Left kidney (tissue), 8 donors: ENCODE data around the gene PPM1N. TPM values are rescaled to one million over a fixed set of nuclear protein-coding genes. Genes with fewer than 3 reads are reported as not detected.

ENCODE experiments used
- DNase-seq: peaks from one replicate; pipeline ENCODE4 v3.0.0-alpha.2; 2013
- long read RNA-seq, 8 donors: transcript quantifications; one replicate each; lab custom pipeline, GENCODE V29; 2026
- polyA plus RNA-seq: library from polyadenylated mRNA; unstranded; fragments of 120-200 nt; gene quantifications from one replicate; pipeline ENCODE4 v1.2.1, GENCODE V29; 2013; ENCODE audit not compliant: insufficient read length

Gene PPM1N, protein sequence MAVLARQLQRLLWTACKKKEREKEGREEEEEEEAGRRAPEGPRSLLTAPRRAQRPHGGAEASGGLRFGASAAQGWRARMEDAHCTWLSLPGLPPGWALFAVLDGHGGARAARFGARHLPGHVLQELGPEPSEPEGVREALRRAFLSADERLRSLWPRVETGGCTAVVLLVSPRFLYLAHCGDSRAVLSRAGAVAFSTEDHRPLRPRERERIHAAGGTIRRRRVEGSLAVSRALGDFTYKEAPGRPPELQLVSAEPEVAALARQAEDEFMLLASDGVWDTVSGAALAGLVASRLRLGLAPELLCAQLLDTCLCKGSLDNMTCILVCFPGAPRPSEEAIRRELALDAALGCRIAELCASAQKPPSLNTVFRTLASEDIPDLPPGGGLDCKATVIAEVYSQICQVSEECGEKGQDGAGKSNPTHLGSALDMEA
- 0.27 TPM for polyA plus RNA-seq
- long read RNA-seq, donor 1, result 0 reads
- long read RNA-seq, donor 2, result 0 reads
- long read RNA-seq, donor 3, result 0 reads
- long read RNA-seq, donor 4, result 0 reads
- long read RNA-seq, donor 5, result 0 reads
- long read RNA-seq, donor 6, result 0 reads
- long read RNA-seq, donor 7, partial matches to known transcripts, result 0 of 5 reads
- long read RNA-seq, donor 7, other reads (novel, unspliced or antisense), result 5 of 5 reads
- long read RNA-seq, donor 8, result 0 reads

DNA sequence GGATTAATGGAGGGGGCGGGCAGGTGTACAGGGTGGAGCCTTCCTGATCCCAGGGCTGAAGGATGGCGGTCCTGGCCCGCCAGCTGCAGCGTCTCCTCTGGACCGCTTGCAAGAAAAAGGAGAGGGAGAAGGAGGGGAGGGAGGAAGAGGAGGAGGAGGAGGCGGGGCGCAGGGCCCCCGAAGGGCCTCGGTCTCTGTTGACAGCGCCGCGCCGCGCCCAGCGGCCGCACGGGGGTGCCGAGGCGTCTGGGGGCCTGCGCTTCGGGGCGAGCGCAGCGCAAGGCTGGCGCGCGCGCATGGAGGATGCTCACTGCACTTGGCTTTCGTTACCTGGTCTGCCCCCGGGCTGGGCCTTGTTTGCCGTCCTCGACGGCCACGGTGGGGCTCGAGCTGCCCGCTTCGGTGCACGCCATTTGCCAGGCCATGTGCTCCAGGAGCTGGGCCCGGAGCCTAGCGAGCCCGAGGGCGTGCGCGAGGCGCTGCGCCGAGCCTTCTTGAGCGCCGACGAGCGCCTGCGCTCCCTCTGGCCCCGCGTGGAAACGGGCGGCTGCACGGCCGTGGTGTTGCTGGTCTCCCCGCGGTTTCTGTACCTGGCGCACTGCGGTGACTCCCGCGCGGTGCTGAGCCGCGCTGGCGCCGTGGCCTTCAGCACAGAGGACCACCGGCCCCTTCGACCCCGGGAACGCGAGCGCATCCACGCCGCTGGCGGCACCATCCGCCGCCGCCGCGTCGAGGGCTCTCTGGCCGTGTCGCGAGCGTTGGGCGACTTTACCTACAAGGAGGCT lies at the start of gene PPM1N:
Gene PPM1N (plus strand): TSS at position 33 of the 785 bp plus-strand sequence. CDS start 30 bp downstream, at position 63.
- DNase-seq, result no peak

DNA sequence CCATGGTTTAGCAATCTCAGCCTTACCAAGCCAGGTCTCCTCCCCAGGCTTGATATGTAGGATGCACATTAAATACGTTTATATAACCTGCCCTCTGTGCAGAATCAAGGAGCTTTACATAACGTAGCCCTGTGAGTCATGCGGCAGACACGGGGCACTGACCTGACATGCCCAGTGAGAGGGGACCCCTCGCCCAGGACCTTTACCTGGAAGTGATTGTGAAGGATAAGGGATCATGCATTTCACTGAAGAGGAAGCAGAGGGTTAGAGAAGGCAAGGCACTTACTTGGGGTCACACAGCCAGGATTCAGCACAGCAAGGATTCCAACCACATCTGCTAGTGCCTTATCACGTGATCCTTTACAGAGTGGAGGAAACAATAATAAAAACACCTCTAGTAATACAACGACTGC lies 49.4 kb upstream of the PPM1N start:
- no peak for DNase-seq

DNA sequence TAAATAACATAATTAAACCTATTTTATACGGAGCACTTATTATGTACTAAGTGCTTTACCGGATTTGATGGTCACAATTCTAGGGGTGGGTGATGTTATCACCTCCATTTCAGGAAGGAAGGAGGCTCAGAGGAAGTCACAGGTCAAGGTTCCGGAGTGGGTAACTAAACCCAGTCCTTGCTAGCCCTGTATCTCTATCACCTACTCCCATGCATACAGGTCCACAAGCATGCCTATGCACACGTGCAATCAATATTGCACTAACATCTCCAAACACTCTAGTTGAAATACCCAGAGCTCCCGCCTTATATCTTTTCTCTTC lies 48.3 kb upstream of the PPM1N start:
- DNase-seq, result no peak

DNA sequence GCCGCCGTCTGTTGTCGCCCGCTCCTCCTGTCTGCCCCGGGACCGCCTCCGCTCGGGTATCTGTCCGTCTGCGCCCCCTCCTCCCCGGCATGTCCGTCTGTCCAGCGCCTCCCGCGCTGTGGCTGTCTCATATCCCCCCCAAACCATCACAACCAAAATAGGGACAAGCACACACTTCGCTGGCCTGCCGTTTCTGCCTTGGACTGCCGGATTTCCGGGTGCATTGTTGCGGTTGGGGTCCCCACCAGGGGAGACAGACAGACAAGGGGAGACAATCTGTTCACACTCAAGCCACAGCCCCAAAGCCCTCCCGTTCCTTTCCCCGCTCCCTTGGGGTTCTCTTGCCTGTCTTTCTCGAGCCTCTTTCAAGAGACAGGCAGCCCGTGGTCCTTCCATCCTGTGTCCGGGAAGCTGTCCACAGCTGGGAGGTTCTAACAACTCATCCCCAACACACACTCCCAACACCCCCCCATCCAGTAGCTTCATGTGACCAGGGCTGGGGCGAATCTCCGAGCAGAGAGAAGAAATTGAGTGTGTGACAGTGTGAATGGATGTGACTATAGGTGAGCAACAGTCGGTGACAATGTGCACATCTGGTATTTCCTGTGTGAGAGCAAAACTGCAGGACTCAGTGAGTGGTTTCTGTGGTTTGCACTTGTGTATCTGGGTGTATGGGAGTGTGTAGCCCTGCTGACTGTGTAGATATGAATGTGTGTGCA lies 47.0 kb upstream of the PPM1N start:
- no peak for DNase-seq

DNA sequence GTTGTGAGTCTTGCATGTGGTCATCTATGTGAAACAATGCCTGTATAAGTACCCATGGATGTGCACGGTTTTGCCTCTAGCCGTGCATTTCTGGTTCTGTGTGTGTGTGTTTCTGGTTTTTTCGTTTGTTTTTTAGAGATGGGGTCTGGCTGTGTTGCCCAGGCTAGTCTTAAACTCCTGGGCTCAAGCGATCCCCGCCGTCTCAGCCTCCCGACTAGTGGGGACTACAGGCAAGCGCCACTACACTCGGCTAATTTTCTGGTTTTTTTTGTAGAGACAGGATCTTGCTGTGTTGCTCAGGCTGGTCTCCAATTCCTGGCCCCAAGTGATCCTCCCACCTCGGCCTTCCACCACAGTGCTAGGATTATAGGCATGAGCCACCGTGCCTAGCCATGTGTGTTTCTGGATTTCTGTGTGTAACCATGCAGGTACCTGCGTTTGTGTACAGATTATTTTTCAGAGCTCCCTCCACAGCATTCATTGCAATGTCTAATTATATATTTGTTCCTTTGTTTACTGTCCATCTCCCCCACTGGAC lies 46.3 kb upstream of the PPM1N start:
- no peak for DNase-seq

DNA sequence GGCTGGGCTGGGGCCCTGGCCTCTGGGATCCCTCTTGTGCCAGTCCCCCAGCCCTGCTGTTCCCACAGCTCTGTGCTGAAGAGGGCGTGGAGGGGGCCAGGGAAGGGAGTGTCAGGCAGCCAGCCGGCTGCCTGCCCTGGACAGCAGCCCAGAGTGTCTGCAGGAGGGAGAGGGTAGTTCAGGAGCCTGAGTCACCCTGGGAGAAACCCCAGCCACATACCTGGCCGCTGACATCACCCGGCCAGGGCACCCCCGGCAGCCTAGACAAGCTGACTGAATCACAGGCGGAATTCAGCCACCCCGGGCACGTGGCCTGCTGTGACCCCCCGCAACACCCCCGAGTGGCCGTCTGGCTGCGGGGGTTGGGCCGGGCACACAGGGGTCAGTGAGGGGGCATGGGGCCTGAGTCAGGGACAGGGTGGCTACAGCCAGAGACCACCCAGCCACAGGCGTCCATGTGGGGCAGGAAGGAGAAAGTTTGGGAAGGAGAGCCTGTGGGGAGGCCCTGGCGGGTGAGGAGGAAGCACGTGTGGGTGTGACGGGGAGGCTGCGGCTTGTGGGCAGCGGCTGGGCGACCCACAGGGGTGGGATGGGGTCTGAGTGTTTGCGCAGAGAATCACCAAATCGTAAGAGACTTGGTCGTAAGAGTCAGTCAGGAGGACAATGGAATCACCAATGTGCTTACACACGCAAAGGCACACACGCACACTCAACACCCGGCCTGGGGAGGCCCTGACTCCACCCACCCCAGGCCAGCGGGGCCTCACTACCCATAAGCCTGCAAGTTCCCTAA lies 42.3 kb upstream of the PPM1N start:
- DNase-seq, result peak; percentile 86

DNA sequence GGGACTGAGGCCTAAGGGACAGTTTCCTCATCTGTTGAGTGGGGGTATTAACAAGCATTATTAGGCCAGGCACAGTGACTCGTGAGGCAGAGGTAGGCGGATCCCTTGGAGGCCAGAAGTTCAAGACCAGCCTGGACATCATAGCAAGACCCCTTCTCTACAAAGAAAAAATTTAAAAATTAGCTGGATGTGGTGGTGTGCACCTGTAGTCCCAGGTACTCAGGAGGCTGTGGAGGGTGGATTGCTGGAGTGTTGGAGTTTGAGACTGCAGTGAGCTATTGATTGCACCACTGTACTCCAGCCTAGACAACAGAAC lies 41.8 kb upstream of the PPM1N start:
- no peak for DNase-seq

DNA sequence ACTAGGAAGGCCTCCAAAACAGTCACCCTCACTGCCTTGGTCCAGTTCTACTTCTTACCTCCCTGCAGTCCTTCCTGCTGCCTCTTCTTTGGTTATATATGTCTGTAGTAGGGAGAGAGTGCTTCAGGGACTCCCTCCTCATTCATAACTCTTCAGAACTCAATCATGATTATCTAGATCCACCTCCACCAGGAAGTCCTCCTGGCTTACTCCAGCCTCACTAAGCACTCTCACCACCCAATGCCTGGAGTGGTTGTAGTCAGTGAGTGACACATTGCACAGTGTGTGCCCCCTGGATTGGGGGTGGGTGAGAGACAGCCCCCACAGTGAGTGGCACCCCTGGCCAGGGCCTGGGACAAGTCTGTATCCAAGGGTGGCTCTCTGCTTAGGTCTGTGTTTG lies 40.5 kb upstream of the PPM1N start:
- no peak for DNase-seq

DNA sequence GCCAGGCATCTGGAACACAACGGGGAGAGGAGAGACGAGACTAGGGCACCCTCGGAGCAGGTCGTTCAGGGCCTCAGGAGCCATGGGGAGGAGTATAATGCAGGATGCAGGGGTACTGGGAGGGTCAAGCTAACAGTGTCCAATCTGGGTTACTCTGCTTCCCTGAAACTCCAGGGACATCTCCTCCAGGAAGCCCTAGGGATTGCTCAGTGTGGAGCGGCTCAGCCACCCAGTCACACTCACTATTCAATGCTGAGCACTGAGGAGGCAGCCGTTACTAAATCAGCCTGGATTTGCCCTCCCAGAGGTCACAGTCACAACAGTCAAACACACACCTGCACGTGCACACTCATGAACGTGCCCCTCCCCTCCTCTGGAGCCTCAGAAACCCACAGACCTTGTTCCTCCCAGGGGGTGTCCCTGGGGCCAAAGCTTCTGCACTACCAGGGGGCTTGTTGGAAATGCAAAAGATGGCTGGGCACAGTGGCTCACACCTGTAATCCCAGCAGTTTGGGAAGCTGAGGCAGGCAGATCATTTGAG lies 37.4 kb upstream of the PPM1N start:
- DNase-seq, result no peak

DNA sequence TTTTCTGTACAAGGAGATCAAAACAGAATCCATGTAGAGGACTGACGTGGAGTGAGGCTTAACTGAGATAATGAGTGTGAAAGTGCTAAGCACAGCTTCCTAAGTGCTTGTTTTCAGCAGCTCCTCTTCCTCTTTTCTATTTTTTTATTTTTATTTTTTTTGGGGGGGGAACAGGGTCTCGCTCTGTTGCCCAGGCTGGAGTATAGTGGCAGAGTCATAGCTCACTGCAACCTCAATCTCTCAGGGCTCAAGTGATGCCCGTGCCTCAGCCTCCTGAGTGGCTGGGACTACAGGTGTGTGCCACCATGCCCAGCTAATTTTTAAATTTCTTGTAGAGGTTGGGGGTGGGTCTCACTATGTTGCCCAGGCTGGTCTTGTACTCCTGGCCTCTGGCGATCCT lies 36.1 kb upstream of the PPM1N start:
- DNase-seq, result no peak

DNA sequence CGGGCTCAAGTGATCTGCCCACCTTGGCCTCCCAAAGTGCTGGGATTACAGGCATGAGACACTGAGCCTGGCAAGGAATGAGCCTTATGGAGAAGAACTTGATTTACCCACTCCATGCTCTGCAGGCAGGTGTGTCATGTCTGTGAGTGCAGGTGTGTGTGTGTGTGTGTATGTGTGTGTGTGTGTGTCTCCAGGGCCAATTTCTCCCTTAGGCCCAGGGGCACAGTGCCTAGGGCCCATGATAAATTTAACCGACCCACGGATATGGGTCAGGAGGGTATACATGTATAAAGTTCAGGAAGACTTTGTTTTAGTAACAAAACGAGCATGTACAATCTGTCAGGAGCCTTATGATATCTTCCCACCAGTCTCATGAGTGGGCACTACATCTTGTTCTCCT lies 35.0 kb upstream of the PPM1N start:
- DNase-seq, result no peak

DNA sequence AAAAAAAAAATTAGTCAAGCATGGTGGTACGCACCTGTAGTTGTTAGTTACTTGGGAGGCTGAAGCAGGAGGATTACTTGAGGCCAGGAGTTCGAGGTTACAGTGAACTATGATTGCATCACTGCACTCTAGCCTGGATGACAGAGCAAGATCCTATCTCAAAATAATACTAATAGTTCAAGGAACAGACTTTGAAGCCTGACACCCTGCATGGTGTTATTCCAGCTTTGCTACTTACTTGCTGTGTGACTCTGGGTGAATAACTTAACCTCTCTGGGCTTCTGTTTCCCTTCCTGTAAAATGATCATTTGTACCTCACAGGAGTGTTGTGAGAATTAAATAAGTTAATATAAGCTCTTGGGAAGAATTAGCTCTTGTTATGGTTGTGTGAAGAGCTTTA lies 34.0 kb upstream of the PPM1N start:
- DNase-seq, result no peak

DNA sequence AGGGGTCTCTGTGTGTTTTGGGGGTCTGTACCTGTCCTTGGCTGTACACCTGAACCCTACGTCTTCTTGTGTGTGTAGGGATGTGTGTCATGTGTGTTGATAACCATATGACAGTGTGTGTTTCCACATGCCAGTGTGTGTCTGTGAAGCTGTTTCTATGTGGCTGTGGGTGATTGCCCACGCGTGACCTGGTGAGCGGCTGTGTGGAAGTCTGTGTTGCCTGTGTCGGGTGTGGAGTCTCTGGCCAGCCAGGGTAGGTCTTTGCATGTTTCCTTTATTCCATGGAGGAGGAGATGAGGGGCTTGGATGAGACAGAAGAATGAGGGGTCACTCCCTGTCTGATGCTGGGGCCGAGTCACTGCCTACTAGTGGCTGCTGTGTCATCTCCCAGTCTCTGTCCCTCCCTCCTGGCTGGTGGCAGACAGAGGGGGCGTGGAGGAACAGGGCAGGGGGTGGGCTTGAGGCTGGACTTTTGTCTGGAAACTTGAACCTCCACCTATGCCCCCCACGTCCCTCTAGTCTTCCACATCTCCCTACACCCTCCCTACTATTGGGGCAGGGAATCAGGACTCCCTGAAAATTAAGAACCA lies 33.3 kb upstream of the PPM1N start:
- DNase-seq, result no peak

DNA sequence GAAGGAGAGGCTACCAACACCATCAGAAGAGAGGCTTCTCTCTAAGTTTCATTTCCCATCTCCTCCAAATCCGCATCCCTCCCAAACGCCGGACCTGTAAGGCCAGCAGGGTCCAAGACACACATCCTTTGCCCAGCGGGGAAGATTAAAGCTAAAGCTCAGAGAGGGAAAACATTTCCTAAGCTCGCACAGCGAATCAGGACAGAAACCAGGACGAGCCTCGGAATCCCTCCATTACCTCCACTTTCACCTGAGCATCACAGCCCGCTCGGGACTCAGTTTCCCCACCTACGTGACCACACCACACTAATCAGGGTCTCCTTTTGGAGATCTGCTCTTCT lies 31.2 kb upstream of the PPM1N start:
- DNase-seq, result no peak

DNA sequence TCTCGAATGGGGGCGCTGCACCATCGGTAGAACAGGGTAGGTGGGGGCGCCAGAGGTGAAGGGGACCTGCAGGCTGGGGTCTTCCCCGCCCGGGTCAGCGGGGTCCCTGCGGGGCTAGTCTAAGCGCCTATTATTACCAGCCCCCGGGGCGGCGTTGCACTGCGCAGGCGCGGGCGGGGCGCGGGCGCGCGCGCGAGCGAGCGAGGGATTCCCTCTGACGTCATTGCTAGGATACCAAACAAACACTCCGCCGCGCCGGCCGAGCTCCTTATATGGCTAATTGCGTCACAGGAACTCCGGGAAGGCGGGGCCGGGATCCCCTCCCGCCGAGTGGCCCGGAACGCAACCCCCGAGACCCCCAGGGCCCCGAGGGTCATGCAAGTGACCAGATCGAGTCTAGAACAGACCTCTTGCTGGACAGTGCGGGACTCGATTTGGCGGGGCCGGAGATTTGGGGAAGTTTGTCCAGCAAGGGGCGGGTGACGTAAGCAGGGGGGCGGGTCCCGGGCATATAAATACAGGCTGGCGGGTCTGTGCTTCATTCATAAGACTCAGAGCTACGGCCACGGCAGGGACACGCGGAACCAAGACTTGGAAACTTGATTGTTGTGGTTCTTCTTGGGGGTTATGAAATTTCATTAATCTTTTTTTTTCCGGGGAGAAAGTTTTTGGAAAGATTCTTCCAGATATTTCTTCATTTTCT lies 30.6 kb upstream of the PPM1N start, which contains the start of gene FOSB:
Gene FOSB (plus strand): TSS at position 541 of the 703 bp plus-strand sequence. CDS start 591 bp downstream, outside the sequence.
- peak; percentile 92 for DNase-seq

DNA sequence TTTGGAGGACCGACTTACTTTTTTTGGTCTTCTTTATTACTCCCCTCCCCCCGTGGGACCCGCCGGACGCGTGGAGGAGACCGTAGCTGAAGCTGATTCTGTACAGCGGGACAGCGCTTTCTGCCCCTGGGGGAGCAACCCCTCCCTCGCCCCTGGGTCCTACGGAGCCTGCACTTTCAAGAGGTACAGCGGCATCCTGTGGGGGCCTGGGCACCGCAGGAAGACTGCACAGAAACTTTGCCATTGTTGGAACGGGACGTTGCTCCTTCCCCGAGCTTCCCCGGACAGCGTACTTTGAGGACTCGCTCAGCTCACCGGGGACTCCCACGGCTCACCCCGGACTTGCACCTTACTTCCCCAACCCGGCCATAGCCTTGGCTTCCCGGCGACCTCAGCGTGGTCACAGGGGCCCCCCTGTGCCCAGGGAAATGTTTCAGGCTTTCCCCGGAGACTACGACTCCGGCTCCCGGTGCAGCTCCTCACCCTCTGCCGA lies 30.0 kb upstream of the PPM1N start:
- DNase-seq, result no peak

DNA sequence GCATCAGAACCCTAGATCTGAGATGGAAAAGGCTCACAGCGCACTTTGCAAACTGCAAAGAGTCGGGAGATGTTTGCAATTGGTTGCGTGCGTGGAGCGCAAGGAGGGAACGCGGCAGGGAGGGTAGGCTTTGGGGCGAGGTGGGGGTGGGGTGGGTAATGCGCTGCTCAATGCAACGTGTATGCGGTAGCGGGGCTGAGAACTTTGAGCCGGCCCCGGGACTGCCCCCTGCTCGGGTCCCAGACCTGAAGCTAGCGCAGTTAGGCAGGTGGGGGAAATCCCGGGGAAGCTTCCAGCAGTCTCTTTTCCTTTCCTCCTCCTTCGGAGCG lies 29.5 kb upstream of the PPM1N start:
- DNase-seq, result no peak

DNA sequence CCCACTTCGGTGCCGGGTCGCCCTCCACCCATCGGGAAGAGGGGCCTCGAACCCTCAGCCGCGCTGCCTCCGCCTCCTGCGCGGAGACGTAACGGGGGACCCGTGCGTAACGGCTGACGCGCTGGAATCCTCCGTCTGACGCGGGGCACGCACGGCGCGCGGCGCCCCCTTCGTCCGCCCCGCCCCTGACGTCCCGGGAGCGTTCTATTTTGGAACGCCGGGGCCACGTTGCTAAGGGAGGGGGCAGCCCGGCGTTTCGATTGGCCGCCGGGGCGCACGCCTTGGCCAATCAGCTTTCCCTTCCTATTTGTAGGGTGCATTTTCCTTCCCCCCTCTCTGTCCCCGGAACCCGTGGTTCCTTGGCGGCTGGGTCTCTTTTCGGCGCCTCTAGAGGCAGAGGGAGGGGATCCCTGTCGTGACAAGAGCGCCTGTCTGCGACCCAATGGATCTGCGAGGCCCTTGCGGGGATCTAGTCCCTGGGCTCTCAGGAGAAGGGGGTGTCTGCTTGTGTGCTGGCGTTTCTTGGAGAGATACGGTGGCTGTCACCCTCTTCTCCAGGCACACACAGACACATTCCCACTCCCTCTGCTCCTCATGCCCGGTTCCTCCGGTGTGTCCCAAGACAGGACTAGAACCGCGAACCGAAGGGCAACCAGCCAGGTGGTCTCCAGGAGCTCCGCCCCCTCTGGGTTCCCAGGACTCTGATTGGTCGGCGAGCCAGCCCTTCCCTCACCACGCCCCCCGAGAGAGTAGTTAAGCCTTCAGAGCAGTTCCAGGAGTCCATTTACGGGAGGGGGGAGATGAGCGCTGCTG lies 28.9 kb upstream of the PPM1N start:
- peak; percentile 88 for DNase-seq
